ENCODE results near the gene GPRIN1. TPM values are rescaled to one million over a fixed set of nuclear protein-coding genes. Genes with fewer than 3 reads are reported as not detected.

The GPRIN1 gene
- polyA plus RNA-seq, 1 donor: 7.0 TPM

GRCh38 chr5:176589039-176589769 lies 20.8 kb downstream of the GPRIN1 start:
- Histone ChIP-seq H3K27me3 (ENCODE audit: control insufficient read depth, insufficient read depth, low read length) (no peaks in the 10 kb centered on the region), H3K27ac (ENCODE audit: low read length) (no peak overlapping the region), H3K9me3 (ENCODE audit: control insufficient read depth, low read depth, low read length) (peaks cover 29% of the 10 kb centered on the region), H3K4me1 (ENCODE audit: control insufficient read depth, insufficient read depth, low read length) (no peaks in the 10 kb centered on the region), H3K36me3 (ENCODE audit: control insufficient read depth, insufficient read depth, low read length) (peaks cover 67% of the 10 kb centered on the region), H3K4me3 (ENCODE audit: low read length) (no peak overlapping the region)
- DNase-seq: no peak
- WGBS (ENCODE audit: insufficient coverage, low lambda C conversion rate): no CpG with 5 or more reads among the region's 31 CpGs

- Histone ChIP-seq H3K4me3 (ENCODE audit: low read length) (no peak overlapping the region), H3K27me3 (ENCODE audit: control insufficient read depth, insufficient read depth, low read length) (no peaks in the 10 kb centered on the region), H3K27ac (ENCODE audit: low read length) (no peak overlapping the region), H3K36me3 (ENCODE audit: control insufficient read depth, insufficient read depth, low read length) (peaks cover 72% of the 10 kb centered on the region), H3K4me1 (ENCODE audit: control insufficient read depth, insufficient read depth, low read length) (no peaks in the 10 kb centered on the region), H3K9me3 (ENCODE audit: control insufficient read depth, low read depth, low read length) (peaks cover 38% of the 10 kb centered on the region)
- no peak for DNase-seq
These were observed 21.7 kb downstream of the GPRIN1 start for GRCh38 chr5:176588297-176588696.

GRCh38 chr5:176587398-176587797 lies 22.6 kb downstream of the GPRIN1 start:
- Histone ChIP-seq H3K27me3 (ENCODE audit: control insufficient read depth, insufficient read depth, low read length) (no peaks in the 10 kb centered on the region), H3K9me3 (ENCODE audit: control insufficient read depth, low read depth, low read length) (peaks cover 38% of the 10 kb centered on the region), H3K36me3 (ENCODE audit: control insufficient read depth, insufficient read depth, low read length) (peaks cover 72% of the 10 kb centered on the region), H3K4me3 (ENCODE audit: low read length) (no peak overlapping the region), H3K4me1 (ENCODE audit: control insufficient read depth, insufficient read depth, low read length) (no peaks in the 10 kb centered on the region), H3K27ac (ENCODE audit: low read length) (no peak overlapping the region)
- peak in 1 of 2 donors; percentile 39 for DNase-seq
- no CpG with 5 or more reads among the region's 7 CpGs for WGBS (ENCODE audit: insufficient coverage, low lambda C conversion rate)

GRCh38 chr5:176583076-176583475 lies 26.9 kb downstream of the GPRIN1 start:
- no peak for DNase-seq
- peaks cover 69% of the 10 kb centered on the region for H3K36me3 ChIP-seq (ENCODE audit: control insufficient read depth, insufficient read depth, low read length)
- H3K9me3 ChIP-seq (ENCODE audit: control insufficient read depth, low read depth, low read length): peaks cover 30% of the 10 kb centered on the region
- WGBS (ENCODE audit: insufficient coverage, low lambda C conversion rate): no CpG with 5 or more reads among the region's 4 CpGs
- H3K27me3 ChIP-seq (ENCODE audit: control insufficient read depth, insufficient read depth, low read length): no peaks in the 10 kb centered on the region
- H3K4me1 ChIP-seq (ENCODE audit: control insufficient read depth, insufficient read depth, low read length): peaks cover 8% of the 10 kb centered on the region
- H3K27ac ChIP-seq (ENCODE audit: low read length): no peak overlapping the region
- no peak overlapping the region for H3K4me3 ChIP-seq (ENCODE audit: low read length)

GRCh38 chr5:176581361-176581760 lies 28.6 kb downstream of the GPRIN1 start:
- peaks cover 8% of the 10 kb centered on the region for H3K4me1 ChIP-seq (ENCODE audit: control insufficient read depth, insufficient read depth, low read length)

GRCh38 chr5:176579323-176579722 lies 30.6 kb downstream of the GPRIN1 start:
- Histone ChIP-seq H3K4me3 (ENCODE audit: low read length) (no peak overlapping the region), H3K27me3 (ENCODE audit: control insufficient read depth, insufficient read depth, low read length) (no peaks in the 10 kb centered on the region), H3K36me3 (ENCODE audit: control insufficient read depth, insufficient read depth, low read length) (peaks cover 71% of the 10 kb centered on the region), H3K27ac (ENCODE audit: low read length) (peak overlapping the region; percentile 2), H3K4me1 (ENCODE audit: control insufficient read depth, insufficient read depth, low read length) (peaks cover 8% of the 10 kb centered on the region), H3K9me3 (ENCODE audit: control insufficient read depth, low read depth, low read length) (peaks cover 10% of the 10 kb centered on the region)
- WGBS (ENCODE audit: insufficient coverage, low lambda C conversion rate): no CpG with 5 or more reads among the region's 4 CpGs
- no peak for DNase-seq

More at GRCh38 chr5:176581361-176581760, 28.6 kb downstream of the GPRIN1 start:
- no peak overlapping the region for H3K4me3 ChIP-seq (ENCODE audit: low read length)
- peak overlapping the region; percentile 83 for H3K27ac ChIP-seq (ENCODE audit: low read length)
- DNase-seq: peak; percentile 77 to 89
- no peaks in the 10 kb centered on the region for H3K27me3 ChIP-seq (ENCODE audit: control insufficient read depth, insufficient read depth, low read length)
- peaks cover 72% of the 10 kb centered on the region for H3K36me3 ChIP-seq (ENCODE audit: control insufficient read depth, insufficient read depth, low read length)
- H3K9me3 ChIP-seq (ENCODE audit: control insufficient read depth, low read depth, low read length): peaks cover 26% of the 10 kb centered on the region
- no CpG with 5 or more reads among the region's 12 CpGs for whole genome bisulfite sequencing (ENCODE audit: insufficient coverage, low lambda C conversion rate)

GRCh38 chr5:176578391-176578808 lies 31.6 kb downstream of the GPRIN1 start:
- Histone ChIP-seq H3K36me3 (ENCODE audit: control insufficient read depth, insufficient read depth, low read length) (peaks cover 67% of the 10 kb centered on the region), H3K27me3 (ENCODE audit: control insufficient read depth, insufficient read depth, low read length) (no peaks in the 10 kb centered on the region), H3K4me3 (ENCODE audit: low read length) (no peak overlapping the region), H3K27ac (ENCODE audit: low read length) (no peak overlapping the region), H3K4me1 (ENCODE audit: control insufficient read depth, insufficient read depth, low read length) (peaks cover 8% of the 10 kb centered on the region), H3K9me3 (ENCODE audit: control insufficient read depth, low read depth, low read length) (peaks cover under 1% of the 10 kb centered on the region)
- DNase-seq: peak; percentile 56 to 64
- WGBS (ENCODE audit: insufficient coverage, low lambda C conversion rate): no CpG with 5 or more reads among the region's 15 CpGs

GRCh38 chr5:176577312-176578176 lies 32.4 kb downstream of the GPRIN1 start:
- Histone ChIP-seq H3K36me3 (ENCODE audit: control insufficient read depth, insufficient read depth, low read length) (peaks cover 59% of the 10 kb centered on the region), H3K4me1 (ENCODE audit: control insufficient read depth, insufficient read depth, low read length) (peaks cover 8% of the 10 kb centered on the region), H3K27ac (ENCODE audit: low read length) (no peak overlapping the region), H3K9me3 (ENCODE audit: control insufficient read depth, low read depth, low read length) (no peaks in the 10 kb centered on the region), H3K4me3 (ENCODE audit: low read length) (no peak overlapping the region), H3K27me3 (ENCODE audit: control insufficient read depth, insufficient read depth, low read length) (no peaks in the 10 kb centered on the region)
- DNase-seq: no peak
- no CpG with 5 or more reads among the region's 36 CpGs for WGBS (ENCODE audit: insufficient coverage, low lambda C conversion rate)

- H3K9me3 ChIP-seq (ENCODE audit: control insufficient read depth, low read depth, low read length): no peaks in the 10 kb centered on the region
- no peak for DNase-seq
- WGBS (ENCODE audit: insufficient coverage, low lambda C conversion rate): no CpG with 5 or more reads among the region's 37 CpGs
These were observed 34.2 kb downstream of the GPRIN1 start for GRCh38 chr5:176575488-176576422.

GRCh38 chr5:176575066-176575465 lies 34.9 kb downstream of the GPRIN1 start:
- H3K36me3 ChIP-seq (ENCODE audit: control insufficient read depth, insufficient read depth, low read length): peaks cover 62% of the 10 kb centered on the region
- H3K27ac ChIP-seq (ENCODE audit: low read length): no peak overlapping the region
- no peak for DNase-seq
- H3K27me3 ChIP-seq (ENCODE audit: control insufficient read depth, insufficient read depth, low read length): no peaks in the 10 kb centered on the region
- no peak overlapping the region for H3K4me3 ChIP-seq (ENCODE audit: low read length)
- H3K4me1 ChIP-seq (ENCODE audit: control insufficient read depth, insufficient read depth, low read length): no peaks in the 10 kb centered on the region
- H3K9me3 ChIP-seq (ENCODE audit: control insufficient read depth, low read depth, low read length): no peaks in the 10 kb centered on the region
- no CpG with 5 or more reads among the region's 14 CpGs for WGBS (ENCODE audit: insufficient coverage, low lambda C conversion rate)

More at GRCh38 chr5:176575488-176576422, 34.2 kb downstream of the GPRIN1 start:
- Histone ChIP-seq H3K27ac (ENCODE audit: low read length) (no peak overlapping the region), H3K36me3 (ENCODE audit: control insufficient read depth, insufficient read depth, low read length) (peaks cover 62% of the 10 kb centered on the region), H3K4me1 (ENCODE audit: control insufficient read depth, insufficient read depth, low read length) (peaks cover 1% of the 10 kb centered on the region), H3K27me3 (ENCODE audit: control insufficient read depth, insufficient read depth, low read length) (no peaks in the 10 kb centered on the region), H3K4me3 (ENCODE audit: low read length) (no peak overlapping the region)

All from large intestine (tissue), 3 donors.